Measurements from ENCODE around the gene GAK. TPM values are rescaled to one million over a fixed set of nuclear protein-coding genes. Genes with fewer than 3 reads are reported as not detected.
A peak's percentile ranks its signal among the peaks of the same experiment; 100 is the strongest.

The GAK gene
- total and polyA plus RNA-seq, 10 donors: 112 to 249 (median 190) TPM

DNA sequence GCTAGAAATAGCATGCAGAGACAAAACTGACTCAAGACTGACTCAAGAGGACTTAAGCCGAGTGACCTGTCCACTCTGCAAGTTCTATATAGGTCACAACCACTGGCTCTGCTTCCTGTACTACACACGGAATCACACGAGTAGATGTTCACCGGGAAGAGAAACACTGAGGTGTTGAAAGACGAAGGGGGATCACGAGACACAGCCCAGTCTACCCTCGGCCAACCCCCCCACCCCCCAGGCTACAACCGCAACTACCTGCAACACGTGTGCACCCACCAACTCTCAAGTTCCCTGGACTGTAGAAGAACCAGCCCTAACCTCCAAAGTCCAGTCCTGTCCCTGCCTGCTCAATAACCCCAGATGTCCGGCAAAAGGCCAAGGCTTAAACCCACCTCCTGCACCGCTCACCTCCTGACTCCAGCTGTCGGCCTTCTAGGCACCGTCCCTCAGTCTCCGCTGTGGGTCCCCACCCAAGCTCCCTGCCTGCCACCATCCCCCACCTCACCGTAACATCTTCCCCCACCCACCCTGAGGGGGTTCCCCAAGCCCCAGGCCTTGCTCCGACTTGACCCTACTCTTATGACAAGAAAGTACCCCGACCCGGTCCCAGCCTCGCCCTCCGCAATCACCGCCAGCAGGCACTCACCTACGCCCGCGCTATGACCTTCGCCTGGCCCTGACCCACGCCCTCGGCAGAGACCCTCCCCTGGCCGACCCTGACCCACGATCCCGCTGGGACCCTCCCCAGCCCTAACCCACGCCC lies 739 bp downstream of the GAK start:
- intact Hi-C loops (cut with DNase I; ENCODE audit: low total_unique reads): loop anchor here (5.0 kb wide), 1 partner anchor 41 kb away; the partner anchor contains the start of gene DGKQ
- Histone ChIP-seq H3K4me3 (peak overlapping the region; percentile 75 to 99 (median 92)), H3K27ac (peak overlapping the region; percentile 84 to 98 (median 94)), H3K36me3 (peaks cover 0 to 16% (median 0%) of the 10 kb centered on the region in 6 donors), H3K27me3 (replicated peaks in 1 of 7) (no peaks in the 10 kb centered on the region), H3K9me3 (no peaks in the 10 kb centered on the region), H3K4me1 (peaks cover 34 to 84% (median 77%) of the 10 kb centered on the region in 6 donors)
- DNase-seq: no peak
- no peak for TF ChIP-seq POLR2AphosphoS5 (IDR thresholded peaks at IDR 0.05)
- TF ChIP-seq, protein P1, sequence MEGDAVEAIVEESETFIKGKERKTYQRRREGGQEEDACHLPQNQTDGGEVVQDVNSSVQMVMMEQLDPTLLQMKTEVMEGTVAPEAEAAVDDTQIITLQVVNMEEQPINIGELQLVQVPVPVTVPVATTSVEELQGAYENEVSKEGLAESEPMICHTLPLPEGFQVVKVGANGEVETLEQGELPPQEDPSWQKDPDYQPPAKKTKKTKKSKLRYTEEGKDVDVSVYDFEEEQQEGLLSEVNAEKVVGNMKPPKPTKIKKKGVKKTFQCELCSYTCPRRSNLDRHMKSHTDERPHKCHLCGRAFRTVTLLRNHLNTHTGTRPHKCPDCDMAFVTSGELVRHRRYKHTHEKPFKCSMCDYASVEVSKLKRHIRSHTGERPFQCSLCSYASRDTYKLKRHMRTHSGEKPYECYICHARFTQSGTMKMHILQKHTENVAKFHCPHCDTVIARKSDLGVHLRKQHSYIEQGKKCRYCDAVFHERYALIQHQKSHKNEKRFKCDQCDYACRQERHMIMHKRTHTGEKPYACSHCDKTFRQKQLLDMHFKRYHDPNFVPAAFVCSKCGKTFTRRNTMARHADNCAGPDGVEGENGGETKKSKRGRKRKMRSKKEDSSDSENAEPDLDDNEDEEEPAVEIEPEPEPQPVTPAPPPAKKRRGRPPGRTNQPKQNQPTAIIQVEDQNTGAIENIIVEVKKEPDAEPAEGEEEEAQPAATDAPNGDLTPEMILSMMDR (IDR thresholded peaks at IDR 0.05 in 8 of 11, conservative IDR thresholded peaks at IDR 0.05 in 3 of 11): no peak
- TF ChIP-seq POLR2A (IDR thresholded peaks at IDR 0.05): no peak
- WGBS, 5 donors: 1 to 6% (median 4%) methylated on average over 21 to 31 of the region's 31 CpGs

DNA sequence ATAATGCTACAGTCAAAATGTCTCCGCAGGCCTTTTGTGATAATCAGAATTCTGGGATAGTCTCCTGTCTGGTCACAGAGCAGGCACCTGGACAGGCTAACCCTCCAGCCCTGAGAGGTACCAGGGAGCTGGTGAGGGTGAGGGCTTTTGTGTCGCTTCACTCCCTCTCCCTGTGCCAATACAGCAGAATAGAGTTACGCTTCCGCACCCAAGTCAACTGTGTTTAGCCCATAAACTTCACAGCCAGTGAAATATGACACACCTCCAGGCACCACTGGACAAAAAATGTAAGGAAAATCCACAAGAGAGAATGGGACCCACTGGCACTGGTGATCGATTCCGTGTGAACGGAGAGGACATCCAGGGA lies 1.3 kb downstream of the GAK start:
- DNase-seq: peak; percentile 32
- H3K9me3 ChIP-seq: no peaks in the 10 kb centered on the region
- H3K36me3 ChIP-seq: peaks cover 0 to 22% (median 0%) of the 10 kb centered on the region in 6 donors
- peak overlapping the region; percentile 9 to 99 (median 91) for H3K4me3 ChIP-seq
- 67 to 73% (median 69%) methylated on average over 7 of the region's 7 CpGs for WGBS, 5 donors
- H3K27ac ChIP-seq: peak overlapping the region; percentile 29 to 98 (median 94)
- no peaks in the 10 kb centered on the region for H3K27me3 ChIP-seq (replicated peaks in 1 of 7)
- H3K4me1 ChIP-seq: peaks cover 34 to 84% (median 79%) of the 10 kb centered on the region in 6 donors
- intact Hi-C loops (cut with DNase I; ENCODE audit: low total_unique reads): loop anchor here (5.0 kb wide), 1 partner anchor 41 kb away; the partner anchor contains the start of gene DGKQ
- TF ChIP-seq, protein P1 (IDR thresholded peaks at IDR 0.05 in 8 of 11, conservative IDR thresholded peaks at IDR 0.05 in 3 of 11): no peak
- no peak for TF ChIP-seq POLR2A (IDR thresholded peaks at IDR 0.05)
- no peak for TF ChIP-seq POLR2AphosphoS5 (IDR thresholded peaks at IDR 0.05)

DNA sequence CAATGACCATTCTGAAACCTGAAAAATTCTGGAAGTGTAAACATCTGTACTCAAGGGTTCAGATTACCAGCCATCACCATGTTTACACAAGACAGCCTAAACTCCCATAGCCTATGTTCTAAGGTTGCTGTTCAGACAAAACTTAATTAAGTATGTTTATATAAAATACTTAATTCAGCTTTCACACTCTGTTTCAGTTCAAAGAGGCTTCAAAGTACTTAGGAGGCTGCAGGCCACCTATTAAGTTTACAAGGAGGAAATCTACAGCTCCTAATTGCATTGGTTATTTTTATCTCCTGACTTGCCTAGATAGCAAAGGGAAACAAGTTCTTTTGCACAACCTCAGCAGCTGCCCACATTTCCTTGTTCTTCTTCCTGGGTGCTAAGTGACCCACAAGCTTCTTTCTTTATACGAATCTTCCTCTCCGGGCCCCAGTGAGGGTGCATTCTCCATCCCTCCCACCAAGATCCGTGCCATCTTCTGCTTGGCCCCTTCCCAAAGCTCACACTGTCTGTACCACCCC lies 2.0 kb downstream of the GAK start:
- peak; percentile 44 for DNase-seq
- Histone ChIP-seq H3K27me3 (replicated peaks in 1 of 7) (no peaks in the 10 kb centered on the region), H3K36me3 (peaks cover 0 to 26% (median 0%) of the 10 kb centered on the region in 6 donors), H3K4me3 (peak overlapping the region in 3 of 8 donors; percentile 88 to 99 (median 93)), H3K9me3 (no peaks in the 10 kb centered on the region), H3K4me1 (peaks cover 35 to 84% (median 79%) of the 10 kb centered on the region in 6 donors), H3K27ac (peak overlapping the region; percentile 29 to 98 (median 94))
- TF ChIP-seq POLR2AphosphoS5 (IDR thresholded peaks at IDR 0.05): no peak
- TF ChIP-seq POLR2A (IDR thresholded peaks at IDR 0.05): no peak
- TF ChIP-seq, protein P1 (IDR thresholded peaks at IDR 0.05 in 8 of 11, conservative IDR thresholded peaks at IDR 0.05 in 3 of 11): no peak
- intact Hi-C loops (cut with DNase I; ENCODE audit: low total_unique reads): loop anchor here (5.0 kb wide), 1 partner anchor 42 kb away; the partner anchor contains the start of gene DGKQ
- 18 to 38% (median 27%) methylated on average over 3 of the region's 3 CpGs for WGBS, 5 donors

All from spleen (tissue), 11 donors.